Epithelial cell of esophagus (primary cell): ENCODE data around the gene GATAD2A.
A peak's percentile ranks its signal among the peaks of the same experiment; 100 is the strongest.

Experiments
- DNase-seq: peaks from one replicate; pipeline ENCODE4 v3.0.0; 2010; ENCODE audit warnings: low read depth
- H3K4me3 ChIP-seq: 2 replicates; pipeline ENCODE4 v1.5.1; 2011; ENCODE audit warnings: mild to moderate bottlenecking, low read length, control low read depth
- TF ChIP-seq, protein P1 (sequence below): IDR thresholded peaks from 2 replicates; pipeline ENCODE4 v1.5.1; 2011; ENCODE audit warnings: low read depth, mild to moderate bottlenecking, low read length, control low read depth, inconsistent platforms; ENCODE audit not compliant: insufficient read depth; ENCODE audit errors: missing control alignments

GATAD2A gene

DNA sequence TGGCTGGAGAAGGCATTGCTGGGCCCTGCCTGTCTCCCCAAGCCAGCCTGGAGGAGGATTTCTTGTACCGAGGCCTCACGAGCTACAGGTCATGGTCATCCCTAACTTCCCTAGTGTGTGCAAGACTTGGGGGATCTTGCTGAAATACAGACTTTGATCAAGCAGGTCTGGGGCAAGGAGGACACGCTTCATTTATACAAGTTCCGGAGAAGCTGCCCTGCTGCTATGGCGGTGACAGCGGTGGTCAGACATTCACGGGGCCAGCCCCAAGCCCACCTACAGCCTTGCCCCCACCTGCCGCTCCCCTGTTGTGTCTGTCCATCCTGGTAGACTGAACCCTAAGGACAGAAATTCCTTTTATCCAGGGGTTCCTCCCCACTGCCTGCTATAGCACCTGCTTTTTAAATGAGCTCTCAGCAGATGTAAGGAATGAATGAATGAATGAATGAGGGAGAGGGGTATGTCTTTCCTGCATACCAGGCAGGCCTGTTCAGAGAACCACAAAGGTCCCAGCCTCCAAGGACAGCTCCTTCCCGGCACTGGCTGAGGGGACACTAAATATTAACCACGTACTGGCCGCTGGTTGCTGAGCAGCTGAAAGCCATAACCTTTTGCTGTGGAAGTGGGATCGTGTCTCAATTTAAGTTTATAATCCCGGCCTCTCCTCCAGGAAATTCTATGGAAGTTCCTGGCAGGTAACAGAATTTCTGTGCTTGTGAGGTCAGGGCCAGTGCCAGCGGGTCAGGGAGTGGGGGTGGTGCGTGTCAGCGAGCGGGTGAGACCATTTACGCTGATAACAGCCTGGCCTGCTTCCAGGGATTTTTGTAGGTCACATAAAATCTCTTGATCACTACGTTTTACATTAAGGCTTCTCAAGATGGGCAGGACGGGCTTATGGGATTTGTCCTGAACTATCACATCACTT, 82.7 kb downstream of the GATAD2A start:
- TF ChIP-seq, protein P1, sequence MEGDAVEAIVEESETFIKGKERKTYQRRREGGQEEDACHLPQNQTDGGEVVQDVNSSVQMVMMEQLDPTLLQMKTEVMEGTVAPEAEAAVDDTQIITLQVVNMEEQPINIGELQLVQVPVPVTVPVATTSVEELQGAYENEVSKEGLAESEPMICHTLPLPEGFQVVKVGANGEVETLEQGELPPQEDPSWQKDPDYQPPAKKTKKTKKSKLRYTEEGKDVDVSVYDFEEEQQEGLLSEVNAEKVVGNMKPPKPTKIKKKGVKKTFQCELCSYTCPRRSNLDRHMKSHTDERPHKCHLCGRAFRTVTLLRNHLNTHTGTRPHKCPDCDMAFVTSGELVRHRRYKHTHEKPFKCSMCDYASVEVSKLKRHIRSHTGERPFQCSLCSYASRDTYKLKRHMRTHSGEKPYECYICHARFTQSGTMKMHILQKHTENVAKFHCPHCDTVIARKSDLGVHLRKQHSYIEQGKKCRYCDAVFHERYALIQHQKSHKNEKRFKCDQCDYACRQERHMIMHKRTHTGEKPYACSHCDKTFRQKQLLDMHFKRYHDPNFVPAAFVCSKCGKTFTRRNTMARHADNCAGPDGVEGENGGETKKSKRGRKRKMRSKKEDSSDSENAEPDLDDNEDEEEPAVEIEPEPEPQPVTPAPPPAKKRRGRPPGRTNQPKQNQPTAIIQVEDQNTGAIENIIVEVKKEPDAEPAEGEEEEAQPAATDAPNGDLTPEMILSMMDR: no peak
- DNase-seq: no peak
- H3K4me3 ChIP-seq: no peak overlapping the region

DNA sequence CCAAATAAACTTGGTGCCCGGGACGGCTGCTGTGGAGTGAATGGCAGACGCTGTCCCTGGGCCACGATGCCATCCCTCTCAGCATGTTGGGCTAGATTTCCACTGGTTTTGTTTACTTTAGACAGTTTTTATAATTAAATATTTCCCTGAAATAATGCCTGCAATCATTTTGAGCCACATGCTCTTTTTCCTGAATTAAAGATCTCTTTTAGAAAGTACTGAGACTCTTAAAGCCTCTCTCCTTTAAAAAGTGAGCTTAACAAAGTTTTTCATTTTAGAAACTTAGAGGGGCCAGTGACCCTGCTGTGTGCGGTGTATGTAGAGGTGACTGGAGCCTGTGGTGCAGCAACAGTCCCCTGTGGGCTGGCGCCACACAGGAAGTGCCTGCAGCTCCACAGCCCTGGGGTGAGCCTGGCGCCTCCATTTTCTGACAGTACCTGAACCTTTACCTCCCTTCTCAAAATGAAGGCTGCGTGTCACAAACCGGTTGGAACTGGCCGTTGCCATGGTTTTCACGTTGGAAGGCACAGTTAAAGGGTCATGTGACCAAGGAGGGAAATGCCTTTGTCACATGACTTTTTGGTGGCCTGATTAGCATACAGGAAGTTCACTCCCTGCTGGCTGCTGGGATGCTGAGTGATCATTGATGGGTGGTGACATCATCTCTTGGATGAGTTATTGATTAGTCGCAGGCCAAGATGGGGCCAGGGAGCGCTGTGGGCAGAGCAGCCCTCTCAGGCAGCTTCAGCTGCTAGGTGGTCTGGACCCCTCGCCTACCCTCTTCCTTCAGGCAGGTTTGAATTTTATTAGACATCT, 83.6 kb downstream of the GATAD2A start:
- peak; percentile 82 for DNase-seq
- H3K4me3 ChIP-seq: no peak overlapping the region
- TF ChIP-seq, protein P1: no peak

DNA sequence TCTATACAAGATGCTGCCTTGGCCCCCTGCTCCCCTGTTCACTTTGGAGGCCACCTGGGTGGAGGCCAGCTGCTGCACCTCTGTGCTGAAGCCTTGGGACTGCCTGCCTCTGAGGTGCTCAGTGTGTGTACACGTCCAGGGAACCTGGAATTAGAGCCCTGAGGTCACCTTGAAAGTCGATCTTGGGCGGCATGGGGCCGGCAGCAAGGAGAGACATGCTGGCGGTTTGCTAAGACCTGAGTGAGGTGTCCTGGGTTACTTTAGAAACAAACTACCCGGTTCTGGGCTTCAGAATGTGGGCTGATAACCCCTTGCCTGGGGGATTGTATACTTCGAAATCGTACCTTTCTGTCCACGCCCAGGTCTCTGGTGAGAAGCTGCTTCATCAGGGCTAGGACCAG, 84.3 kb downstream of the GATAD2A start:
- TF ChIP-seq, protein P1: no peak
- H3K4me3 ChIP-seq: no peak overlapping the region
- no peak for DNase-seq

DNA sequence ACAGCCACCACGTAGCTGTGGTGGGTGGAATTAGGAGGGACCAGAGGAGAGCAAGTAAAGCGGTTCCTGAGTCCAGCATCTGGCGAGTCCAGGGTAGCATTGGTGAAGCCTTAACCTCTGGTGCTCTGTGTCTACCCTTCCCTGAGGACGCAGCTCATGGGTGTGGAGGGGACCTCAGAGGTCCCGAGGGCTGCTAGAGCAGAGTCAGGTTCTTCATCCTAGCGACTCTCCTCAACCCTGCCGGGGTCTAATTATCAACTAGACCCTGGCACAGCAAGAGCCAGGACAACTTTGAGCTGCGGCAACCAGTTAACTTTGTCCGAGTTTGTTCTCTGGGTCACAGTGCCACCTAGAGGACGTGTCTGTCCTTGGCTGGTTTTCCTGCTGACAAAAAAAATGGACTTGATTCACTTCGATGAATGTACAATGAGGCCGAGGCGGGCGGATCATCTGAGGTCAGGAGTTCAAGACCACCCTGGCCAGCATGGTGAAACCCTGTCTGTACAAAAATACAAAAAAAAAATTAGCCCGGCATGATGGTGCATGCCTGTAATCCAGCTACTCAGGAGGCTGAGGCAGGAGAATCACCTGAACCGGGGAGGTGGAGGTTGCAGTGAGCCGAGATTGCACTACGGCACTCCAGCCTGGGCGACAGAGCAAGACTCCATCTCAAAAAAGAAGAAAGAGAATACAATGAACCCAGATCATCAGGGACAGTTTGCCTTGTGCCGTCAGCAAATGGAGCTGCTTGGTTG, 84.9 kb downstream of the GATAD2A start:
- DNase-seq: peak; percentile 83
- H3K4me3 ChIP-seq: no peak overlapping the region
- TF ChIP-seq, protein P1: peak; percentile 81

DNA sequence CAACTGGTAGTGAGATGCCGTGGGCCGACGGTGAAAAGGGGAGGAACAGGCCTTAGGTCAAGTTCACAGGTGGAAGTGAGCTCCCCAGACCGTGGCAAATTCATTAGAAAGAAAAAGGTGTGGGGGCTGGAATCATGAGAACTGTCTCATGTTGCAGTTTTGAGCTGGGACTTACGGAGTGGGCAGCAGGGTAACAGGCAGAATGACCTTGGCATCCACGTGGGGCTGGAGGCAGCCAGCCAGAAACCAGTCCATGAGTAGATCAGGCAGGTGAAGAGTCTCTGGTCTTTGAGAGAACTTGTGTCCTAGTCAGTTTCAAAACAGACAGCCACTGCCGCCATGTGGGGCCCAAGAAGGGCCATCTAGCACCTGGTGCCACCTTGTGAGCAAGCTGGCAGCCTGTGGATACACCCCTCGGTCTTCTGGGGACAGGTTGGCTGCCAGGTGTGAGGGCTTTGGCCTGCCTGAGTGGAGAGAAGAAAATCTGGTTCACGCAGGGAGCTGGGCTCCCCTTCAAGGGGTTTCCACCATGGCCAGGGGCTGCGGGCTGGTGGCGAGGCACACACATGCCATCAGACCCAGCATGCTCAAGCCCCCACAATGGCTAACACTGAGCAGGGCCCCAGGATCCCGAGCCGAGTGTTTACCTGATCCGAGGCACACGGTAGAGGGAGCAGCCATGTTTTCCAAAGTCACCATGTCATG, 86.0 kb downstream of the GATAD2A start:
- H3K4me3 ChIP-seq: no peak overlapping the region
- TF ChIP-seq, protein P1: no peak
- no peak for DNase-seq

DNA sequence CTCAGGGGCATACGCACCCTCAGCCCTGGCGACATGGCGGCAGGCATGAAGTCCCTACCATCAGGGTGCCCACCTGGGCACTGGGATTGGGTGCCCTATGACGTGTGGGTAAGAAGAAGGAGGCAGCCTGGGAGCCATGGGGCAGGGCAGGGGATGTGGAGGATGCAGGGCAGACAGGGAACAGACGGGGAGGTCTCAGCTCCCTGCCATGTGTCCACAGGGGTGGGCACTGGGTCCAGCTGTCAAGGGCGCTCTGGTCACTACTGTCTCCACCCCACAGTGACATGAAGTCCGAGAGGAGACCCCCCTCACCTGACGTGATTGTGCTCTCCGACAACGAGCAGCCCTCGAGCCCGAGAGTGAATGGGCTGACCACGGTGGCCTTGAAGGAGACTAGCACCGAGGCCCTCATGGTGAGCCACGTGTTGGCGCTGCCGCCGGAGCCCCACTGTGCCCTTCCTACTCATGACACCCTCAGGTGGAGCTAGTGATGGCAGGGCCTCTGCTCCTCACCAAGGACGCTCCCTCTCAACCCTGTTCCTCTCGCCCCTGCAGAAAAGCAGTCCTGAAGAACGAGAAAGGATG, 86.6 kb downstream of the GATAD2A start:
- no peak overlapping the region for H3K4me3 ChIP-seq
- TF ChIP-seq, protein P1: no peak
- no peak for DNase-seq
